OCI-LY1 (cell line): ENCODE data around the gene GJB2.

ENCODE experiments used
- EZH2 ChIP-seq: fragments of 200-600 bp; sonication (generic), shearing (Covaris generic); IDR thresholded peaks from 2 replicates; pipeline ENCODE4 v1.8.0; 2017; ENCODE audit warnings: borderline replicate concordance, mixed run types, mild to moderate bottlenecking, antibody characterized with exemption, low read length, moderate library complexity, mixed read lengths
- TF ChIP-seq, protein P1 (sequence below): fragments of 200-600 bp; sonication (generic), shearing (Covaris generic); IDR thresholded peaks from 2 replicates; pipeline ENCODE4 v1.5.1; 2017; ENCODE audit warnings: mild to moderate bottlenecking, antibody characterized with exemption, low read length, moderate library complexity, mixed read lengths

DNA sequence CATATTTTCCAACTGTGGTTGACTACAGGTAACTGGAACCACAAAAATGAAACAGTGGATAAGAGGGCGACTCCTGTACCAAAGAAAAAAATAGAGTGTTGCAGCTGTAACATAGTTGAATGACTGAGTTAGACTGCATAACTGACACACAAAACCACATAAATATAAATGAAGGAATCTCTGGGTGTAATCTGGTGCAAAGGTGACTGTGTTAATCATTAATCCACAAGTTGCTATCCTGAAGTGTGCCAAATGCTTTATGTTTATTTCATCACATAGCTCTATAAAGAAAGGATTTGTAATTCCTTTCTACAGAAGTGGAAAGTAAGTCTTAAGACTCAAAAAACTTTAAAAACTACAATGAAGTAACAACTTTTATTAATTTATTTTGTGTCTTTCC lies 6.0 kb upstream of the GJB2 start:
- no peak for TF ChIP-seq EZH2
- TF ChIP-seq, protein P1, sequence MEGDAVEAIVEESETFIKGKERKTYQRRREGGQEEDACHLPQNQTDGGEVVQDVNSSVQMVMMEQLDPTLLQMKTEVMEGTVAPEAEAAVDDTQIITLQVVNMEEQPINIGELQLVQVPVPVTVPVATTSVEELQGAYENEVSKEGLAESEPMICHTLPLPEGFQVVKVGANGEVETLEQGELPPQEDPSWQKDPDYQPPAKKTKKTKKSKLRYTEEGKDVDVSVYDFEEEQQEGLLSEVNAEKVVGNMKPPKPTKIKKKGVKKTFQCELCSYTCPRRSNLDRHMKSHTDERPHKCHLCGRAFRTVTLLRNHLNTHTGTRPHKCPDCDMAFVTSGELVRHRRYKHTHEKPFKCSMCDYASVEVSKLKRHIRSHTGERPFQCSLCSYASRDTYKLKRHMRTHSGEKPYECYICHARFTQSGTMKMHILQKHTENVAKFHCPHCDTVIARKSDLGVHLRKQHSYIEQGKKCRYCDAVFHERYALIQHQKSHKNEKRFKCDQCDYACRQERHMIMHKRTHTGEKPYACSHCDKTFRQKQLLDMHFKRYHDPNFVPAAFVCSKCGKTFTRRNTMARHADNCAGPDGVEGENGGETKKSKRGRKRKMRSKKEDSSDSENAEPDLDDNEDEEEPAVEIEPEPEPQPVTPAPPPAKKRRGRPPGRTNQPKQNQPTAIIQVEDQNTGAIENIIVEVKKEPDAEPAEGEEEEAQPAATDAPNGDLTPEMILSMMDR, result no peak
